PC-9 (cell line): ENCODE results near the gene DDX23. TPM values are rescaled to one million over a fixed set of nuclear protein-coding genes. Genes with fewer than 3 reads are reported as not detected.
"Not testable (repeated sequence)": the region's sequence is repeated elsewhere in the genome, so short reads cannot be mapped to it uniquely, and the experiment has no call there.

Experiments used
- BruUV-seq: library from RNA; stranded (reverse); fragments of 400-500 nt; replicated peaks from 2 replicates; lab custom pipeline; 2021; lab: Mats Ljungman, UMichigan
- CTCF ChIA-PET: fragments of 300-600 bp; sonication (Branson Sonifier 250); formaldehyde crosslinking; loops from one replicate; lab custom pipeline; 2022; ENCODE audit warnings: antibody characterized with exemption; lab: Charles Lee
- POLR2A ChIA-PET: fragments of 300-600 bp; sonication (Branson Sonifier 250); formaldehyde crosslinking; loops from one replicate; lab custom pipeline; 2022; ENCODE audit warnings: antibody characterized with exemption; ENCODE audit not compliant: unreplicated experiment; lab: Charles Lee
- DNase-seq, 2 experiments: peaks; one replicate each; pipeline versions ENCODE4 v3.0.0 to v3.0.0-alpha.2; 2015 to 2022; ENCODE audit warnings: mixed read lengths in 1 of 2
- H2AFZ ChIP-seq: fragments of 200-600 bp; sonication (generic); 2 replicates; pipeline ENCODE4 v1.8.1; 2017; ENCODE audit warnings: antibody characterized with exemption
- H3F3A ChIP-seq: fragments of 200-600 bp; sonication (generic); 2 replicates; pipeline ENCODE4 v1.8.1; 2017; ENCODE audit warnings: antibody characterized with exemption, mild to moderate bottlenecking, low read depth; ENCODE audit not compliant: insufficient read depth
- H3K27ac ChIP-seq: fragments of 200-600 bp; sonication (generic); 2 replicates; pipeline ENCODE4 v1.6.1; 2016; ENCODE audit warnings: mixed run types
- H3K27me3 ChIP-seq: fragments of 200-600 bp; sonication (generic); 2 replicates; pipeline ENCODE4 v1.6.1; 2016; ENCODE audit warnings: low read depth, mixed run types; ENCODE audit not compliant: insufficient read depth
- H3K36me3 ChIP-seq: fragments of 200-600 bp; sonication (generic); 2 replicates; pipeline ENCODE4 v1.6.1; 2016; ENCODE audit warnings: low read depth, mixed run types
- H3K4me1 ChIP-seq: fragments of 200-600 bp; sonication (generic); replicated peaks from 2 replicates; pipeline ENCODE4 v1.6.1; 2016; ENCODE audit warnings: mixed run types; ENCODE audit not compliant: insufficient read depth
- H3K4me2 ChIP-seq: fragments of 200-600 bp; sonication (generic); 2 replicates; pipeline ENCODE4 v1.6.1; 2017; ENCODE audit warnings: mixed run types
- H3K4me3 ChIP-seq: fragments of 200-600 bp; sonication (generic); 2 replicates; pipeline ENCODE4 v1.6.1; 2016; ENCODE audit warnings: mixed run types
- H3K79me2 ChIP-seq: fragments of 200-600 bp; sonication (generic); 2 replicates; pipeline ENCODE4 v1.6.1; 2017; ENCODE audit warnings: low read depth, mixed run types
- H3K9me2 ChIP-seq: fragments of 200-600 bp; sonication (generic); 2 replicates; pipeline ENCODE4 v1.8.1; 2017; ENCODE audit warnings: mild to moderate bottlenecking; ENCODE audit not compliant: insufficient read depth
- H3K9me3 ChIP-seq: fragments of 200-600 bp; sonication (generic); 2 replicates; pipeline ENCODE4 v1.8.1; 2016; ENCODE audit warnings: low read depth; ENCODE audit not compliant: insufficient read depth
- H4K20me1 ChIP-seq: fragments of 200-600 bp; sonication (generic); 2 replicates; pipeline ENCODE4 v1.8.1; 2017; ENCODE audit not compliant: insufficient read depth
- CTCF ChIP-seq: fragments of 200-600 bp; sonication (generic); conservative IDR thresholded peaks from 2 replicates; pipeline ENCODE4 v1.6.1; 2017; ENCODE audit warnings: mixed run types, antibody characterized with exemption, mild to moderate bottlenecking, moderate library complexity
- EZH2 ChIP-seq: fragments of 200-600 bp; sonication (generic); IDR thresholded peaks from 2 replicates; pipeline ENCODE4 v1.8.0; 2017; ENCODE audit warnings: antibody characterized with exemption, low read depth
- intact Hi-C: fragments of 100-400 bp; cut with micrococcal nuclease; formaldehyde crosslinking; loops from one replicate; pipeline ENCODE4 v1.10.0; 2022; ENCODE audit not compliant: unreplicated experiment
- total RNA-seq: library from RNA; stranded (reverse); gene quantifications from 2 replicates; pipeline ENCODE4 v1.2.3, GENCODE V29; 2021

Gene DDX23
- total RNA-seq, 1 experiment from 2014 or later: 91.4 TPM

- no peak overlapping the region for H3K4me2 ChIP-seq
- H3K9me3 ChIP-seq: no peaks in the 10 kb centered on the region
- no peak for DNase-seq
- H3K36me3 ChIP-seq: no peaks in the 10 kb centered on the region
- BruUV-seq: no TSS peak
- no peaks in the 10 kb centered on the region for H3K27me3 ChIP-seq
- H2AFZ ChIP-seq: no peak overlapping the region
- ChIA-PET CTCF (interaction anchor here (0.6 kb wide), 1 partner anchor 55 kb away, joined by 5 read pairs; no protein-coding TSS in a partner anchor), POLR2A (no interaction called here)
- no peaks in the 10 kb centered on the region for H4K20me1 ChIP-seq
- no peaks in the 10 kb centered on the region for H3K79me2 ChIP-seq
- no peaks in the 10 kb centered on the region for H3K9me2 ChIP-seq
- H3F3A ChIP-seq: no peaks in the 10 kb centered on the region
- H3K4me1 ChIP-seq: no peaks in the 10 kb centered on the region
- no peak overlapping the region for H3K27ac ChIP-seq
- H3K4me3 ChIP-seq: no peak overlapping the region
- intact Hi-C loops: no loop called here
- TF ChIP-seq EZH2 (no peak), CTCF (no peak)
These were observed 24.1 kb upstream of the DDX23 start for GRCh38 chr12:48875944-48876515.

- intact Hi-C loops, H3K4me1 ChIP-seq, H3K27me3 ChIP-seq, H2AFZ ChIP-seq, POLR2A ChIA-PET, H3K4me3 ChIP-seq, BruUV-seq, H3K9me3 ChIP-seq, H3K9me2 ChIP-seq, H3K27ac ChIP-seq, H3K4me2 ChIP-seq, DNase-seq, H3K79me2 ChIP-seq, H4K20me1 ChIP-seq, H3K36me3 ChIP-seq, H3F3A ChIP-seq: not testable (repeated sequence)
- CTCF ChIA-PET: interaction anchor here (0.6 kb wide), 1 partner anchor 347 kb away, joined by 5 read pairs; no protein-coding TSS in a partner anchor
These were observed 21.6 kb upstream of the DDX23 start for GRCh38 chr12:48873534-48873933.

DNA sequence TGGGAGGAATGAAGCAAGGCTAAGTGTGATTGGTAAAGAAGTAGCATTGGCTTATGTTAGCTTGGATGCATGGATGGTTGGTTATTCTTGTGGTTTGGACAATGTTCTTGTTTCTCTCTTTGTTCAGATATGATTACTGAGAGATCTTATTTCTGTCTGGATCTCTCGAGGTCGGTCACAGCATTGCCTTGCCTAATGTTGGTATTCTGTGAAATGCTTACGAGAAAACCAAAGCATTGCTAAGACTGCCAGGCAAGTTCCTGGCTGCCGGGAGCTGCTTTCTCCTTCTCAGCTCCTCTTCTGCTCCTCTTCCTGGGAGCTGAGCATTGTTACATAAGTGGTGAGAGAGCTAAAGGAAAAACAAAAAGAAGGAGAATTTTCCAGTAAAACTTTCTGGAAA, 21.1 kb upstream of the DDX23 start:
- Histone ChIP-seq H3K27me3 (no peaks in the 10 kb centered on the region), H3K4me1 (no peaks in the 10 kb centered on the region), H3K79me2 (no peaks in the 10 kb centered on the region), H3K27ac (no peak overlapping the region), H3K9me2 (no peaks in the 10 kb centered on the region), H3K4me3 (no peak overlapping the region), H3K4me2 (no peak overlapping the region), H3F3A (no peaks in the 10 kb centered on the region), H3K9me3 (no peaks in the 10 kb centered on the region), H4K20me1 (no peaks in the 10 kb centered on the region), H2AFZ (no peak overlapping the region), H3K36me3 (no peaks in the 10 kb centered on the region)
- intact Hi-C loops: no loop called here
- BruUV-seq: no TSS peak
- ChIA-PET POLR2A (no interaction called here), CTCF (interaction anchor here (0.6 kb wide), 1 partner anchor 347 kb away, joined by 5 read pairs; no protein-coding TSS in a partner anchor)
- no peak for DNase-seq
- no peak for TF ChIP-seq CTCF
- TF ChIP-seq EZH2: no peak
